ENCODE measurements around the gene PARVA.
A peak's percentile ranks its signal among the peaks of the same experiment; 100 is the strongest.

The PARVA gene

DNA sequence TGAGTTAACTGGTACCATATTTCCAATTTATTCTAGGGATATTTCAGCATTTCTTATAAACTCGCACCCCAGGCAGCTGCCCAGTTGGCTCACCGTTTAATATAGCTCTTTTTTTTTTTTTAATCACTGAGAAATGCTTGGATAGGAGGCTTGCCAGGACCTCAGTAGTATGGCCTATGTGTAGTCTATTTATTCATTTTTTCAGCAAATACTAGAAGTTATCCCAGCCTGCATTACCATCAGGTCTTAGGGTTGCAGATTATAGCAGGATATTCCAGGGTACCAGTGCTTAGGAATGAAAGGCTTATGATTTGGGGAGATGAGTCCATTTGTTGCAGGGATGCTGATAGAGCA, 26.6 kb downstream of the PARVA start:
- DNase-seq (ENCODE audit: low read depth) = no peak

DNA sequence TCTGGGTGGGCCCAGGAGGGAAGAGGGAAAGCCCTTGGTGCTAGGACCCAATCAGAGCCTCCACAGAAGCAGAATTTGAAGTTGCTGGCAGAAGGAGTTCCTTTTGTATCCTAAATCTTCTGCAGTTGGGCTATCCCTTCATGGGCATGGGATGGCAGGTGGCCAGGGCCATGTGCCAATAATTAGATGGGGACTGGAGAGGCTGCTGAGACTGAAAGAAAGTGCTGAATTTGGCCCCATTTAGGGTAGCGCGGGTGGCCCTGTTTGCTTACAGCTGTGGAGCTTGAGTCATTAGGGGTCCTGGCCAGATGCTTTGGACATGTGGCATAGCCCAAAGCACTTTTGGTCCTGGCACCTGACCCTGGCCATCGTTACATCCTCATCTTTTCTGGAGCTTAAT, 27.1 kb downstream of the PARVA start:
- DNase-seq (ENCODE audit: low read depth) = no peak

DNA sequence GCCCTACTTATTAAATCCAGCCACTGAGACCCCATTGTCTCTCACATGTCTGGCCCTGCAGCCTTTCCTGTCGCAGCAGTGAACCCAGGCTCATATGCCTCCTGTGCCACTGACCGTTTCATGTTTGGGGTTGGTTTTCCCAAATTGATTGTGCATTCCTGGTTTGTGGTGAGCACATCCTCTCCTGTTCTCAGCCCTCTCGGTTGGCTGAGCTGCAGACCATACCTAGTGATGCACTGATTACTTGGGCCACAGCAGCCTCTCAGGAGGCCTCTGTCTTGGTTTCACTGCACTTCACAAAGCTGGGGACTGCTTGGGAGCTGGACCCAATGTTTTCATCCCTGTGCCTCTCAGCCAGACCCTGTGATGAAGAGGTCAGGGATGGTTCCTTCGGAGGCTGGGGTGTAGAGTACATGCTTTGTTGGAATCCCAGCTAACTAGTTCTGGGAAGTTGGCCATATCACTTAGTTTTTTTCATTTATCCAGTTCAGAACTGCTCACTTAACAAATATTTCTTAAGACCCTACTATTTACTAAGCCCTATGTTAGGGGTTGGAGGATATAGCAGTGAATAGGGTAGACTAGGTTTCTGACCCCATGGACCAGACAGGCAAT, 30.9 kb downstream of the PARVA start:
- DNase-seq (ENCODE audit: low read depth) = no peak

DNA sequence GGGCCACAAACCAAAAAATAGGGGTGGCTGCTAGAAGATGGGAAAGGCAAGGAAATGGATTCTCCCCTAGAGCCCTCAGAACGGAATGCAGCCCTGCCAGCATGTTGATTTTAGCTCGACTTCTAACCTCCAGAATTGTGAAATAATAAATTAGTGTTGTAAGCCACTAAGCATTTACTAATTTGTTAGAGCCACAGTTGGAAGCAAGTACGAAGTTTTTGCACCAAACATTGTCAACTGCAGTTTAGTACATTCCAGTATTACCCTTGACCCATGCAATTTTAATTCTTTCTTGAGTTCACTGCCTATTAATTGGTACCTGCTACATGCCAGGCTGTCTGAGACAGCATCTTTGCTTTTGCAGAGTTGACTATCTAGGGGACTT, 32.2 kb downstream of the PARVA start:
- DNase-seq (ENCODE audit: low read depth) = no peak

DNA sequence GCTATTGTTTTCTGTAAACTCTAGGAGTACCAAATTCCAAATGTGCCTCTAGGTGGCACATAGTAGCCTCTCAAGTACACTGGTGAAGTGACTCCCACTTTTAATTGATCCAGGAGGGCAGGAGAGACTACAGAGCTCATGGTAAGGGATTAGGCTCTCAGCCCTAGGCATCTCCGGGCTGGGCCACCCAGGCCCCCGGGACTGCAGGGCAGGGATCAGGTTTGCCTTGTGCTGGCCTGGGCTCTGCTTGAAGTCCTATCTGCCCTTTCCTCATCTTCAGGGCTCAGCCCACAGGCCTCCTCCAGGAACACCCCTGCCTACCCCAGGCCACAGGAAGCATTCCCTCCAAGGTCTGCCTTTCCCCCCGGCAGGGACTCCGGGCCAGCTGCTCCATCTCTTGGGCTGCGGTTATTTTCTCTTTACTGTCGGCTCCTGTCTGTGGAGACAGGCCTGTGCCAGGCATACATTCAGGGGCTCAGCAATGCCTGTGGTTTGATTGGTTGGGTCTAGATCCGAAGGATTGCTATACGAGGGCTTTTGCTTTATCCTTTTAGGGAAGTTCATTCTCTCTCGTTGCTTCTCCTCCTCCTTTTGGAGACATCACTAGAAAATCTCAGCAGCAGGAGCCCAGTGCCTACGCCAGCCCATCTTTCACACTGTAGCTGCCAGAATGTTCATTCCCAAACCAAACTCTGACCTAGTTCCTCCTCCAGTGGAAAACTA, 32.8 kb downstream of the PARVA start:
- no peak for DNase-seq (ENCODE audit: low read depth)

DNA sequence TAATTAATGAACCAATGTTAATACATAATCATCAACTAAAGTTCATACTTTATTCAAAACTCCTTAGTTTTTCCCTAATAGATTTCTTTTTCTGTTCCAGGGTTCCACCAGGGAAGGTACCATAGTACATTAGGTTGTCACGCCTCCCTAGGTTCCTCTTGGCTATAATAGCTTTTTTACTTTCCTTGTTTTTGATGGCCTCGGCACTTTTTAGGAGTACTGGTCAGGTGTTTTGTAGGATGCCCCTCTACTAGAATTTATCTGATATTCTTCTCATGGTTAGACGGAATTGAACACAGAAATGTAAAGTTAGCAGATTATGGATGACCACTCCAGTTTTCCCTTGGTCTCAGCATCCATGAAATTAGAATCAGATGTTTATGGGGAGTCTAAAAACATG, 34.0 kb downstream of the PARVA start:
- no peak for DNase-seq (ENCODE audit: low read depth)

DNA sequence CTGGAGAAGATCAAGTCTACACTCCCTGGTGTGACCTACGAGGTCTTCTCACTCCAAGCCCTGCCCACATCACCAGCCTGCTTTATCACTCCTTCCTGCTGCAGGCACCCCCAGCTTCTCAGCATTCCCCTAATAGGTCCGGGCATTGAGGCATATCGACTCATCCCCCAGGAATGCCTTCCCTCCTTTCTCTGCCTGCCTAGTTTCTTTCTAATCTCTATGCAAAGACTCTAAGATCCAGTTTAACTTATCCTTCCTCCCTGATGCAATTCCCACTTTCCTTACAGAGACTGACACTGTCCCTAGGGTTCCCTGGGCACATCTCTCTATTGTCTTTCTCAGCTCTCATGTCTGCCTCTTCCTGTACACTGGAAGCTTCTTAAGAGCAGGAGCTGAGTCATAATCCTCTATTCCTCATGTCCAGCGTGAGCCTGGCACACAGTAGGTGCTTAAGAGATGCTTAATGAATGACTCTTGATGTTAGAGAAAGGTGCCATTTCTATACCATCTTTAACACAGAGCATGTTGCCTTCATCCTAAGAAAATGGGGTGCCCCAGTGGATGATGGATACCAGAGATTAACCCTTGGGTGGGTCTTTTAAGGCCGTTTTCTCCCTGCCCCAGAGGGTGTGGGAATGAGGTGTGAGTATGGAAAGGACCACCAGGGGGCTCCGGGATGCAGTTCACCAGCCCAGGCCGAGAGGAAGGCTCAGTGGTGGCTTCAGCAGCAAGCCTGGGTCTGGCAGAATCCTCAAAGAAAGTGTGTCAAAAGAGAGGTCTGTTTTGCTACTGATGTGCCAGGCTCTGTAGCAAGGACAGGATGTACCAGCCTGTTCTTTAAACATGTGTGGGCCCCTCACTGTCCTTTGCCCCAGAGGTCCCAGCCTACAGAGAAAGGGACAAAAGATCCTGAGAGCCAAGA, 34.7 kb downstream of the PARVA start:
- DNase-seq (ENCODE audit: low read depth) = peak; percentile 34

DNA sequence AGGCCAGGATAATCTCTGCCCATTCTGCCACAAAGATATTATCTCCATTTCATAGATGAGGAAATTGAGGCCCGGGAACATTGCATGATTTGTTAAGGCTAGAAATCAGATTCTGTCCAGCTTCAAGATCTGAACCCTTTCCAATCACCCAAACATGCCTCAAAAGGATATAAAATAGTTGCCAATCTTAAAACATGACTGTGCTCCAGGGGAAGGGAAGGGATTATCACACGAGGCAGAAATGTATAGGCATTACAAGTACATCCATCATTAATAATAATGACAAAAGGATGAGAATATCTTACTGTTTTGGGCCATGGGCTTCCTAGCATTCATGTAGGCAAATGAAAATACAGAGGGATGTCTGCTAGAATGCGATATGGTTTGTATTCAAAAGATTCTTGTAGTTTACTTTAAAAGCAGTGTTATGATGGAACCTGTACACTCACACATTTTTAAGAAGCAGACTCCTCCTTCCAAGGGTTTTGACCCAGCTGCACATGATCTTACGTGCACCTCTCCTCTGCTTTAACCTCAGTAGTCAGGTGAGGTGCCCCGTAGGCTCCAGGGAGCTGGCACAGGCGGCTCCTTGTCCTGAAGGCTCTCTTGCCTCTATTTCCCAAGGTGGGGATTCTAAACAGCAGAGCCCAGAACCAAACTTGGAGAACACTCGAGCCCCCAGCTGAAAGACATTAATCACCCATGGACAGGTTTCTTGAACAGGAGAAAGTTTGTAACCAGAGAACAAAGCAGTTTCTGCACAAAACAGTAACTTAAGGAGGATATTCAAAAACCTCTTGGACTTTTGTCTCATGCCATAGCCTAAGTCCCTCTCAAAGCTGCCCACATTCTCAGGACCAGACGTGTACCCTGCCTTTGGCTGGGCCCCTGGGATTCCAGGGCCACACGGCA, 36.0 kb downstream of the PARVA start:
- DNase-seq (ENCODE audit: low read depth) = no peak

DNA sequence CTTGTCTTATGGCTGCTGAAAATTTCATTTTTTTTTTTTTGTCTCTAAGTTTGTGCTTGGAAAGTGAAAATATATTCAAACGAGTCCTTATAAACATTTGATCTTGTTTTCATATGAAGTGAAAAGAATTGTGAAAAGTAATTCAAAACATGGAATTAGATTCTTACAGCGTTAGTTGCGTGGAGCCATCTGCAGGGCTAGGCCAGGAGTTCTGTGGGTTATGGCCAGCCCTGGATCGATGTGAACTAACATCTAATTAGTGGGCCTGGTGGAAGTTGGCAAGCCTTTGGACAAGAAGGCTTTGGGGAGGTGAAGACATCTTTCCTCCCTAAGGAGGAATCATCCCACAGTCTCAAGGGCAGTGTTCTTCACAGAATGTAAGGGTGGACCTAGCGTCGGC, 37.2 kb downstream of the PARVA start:
- DNase-seq (ENCODE audit: low read depth) = no peak

DNA sequence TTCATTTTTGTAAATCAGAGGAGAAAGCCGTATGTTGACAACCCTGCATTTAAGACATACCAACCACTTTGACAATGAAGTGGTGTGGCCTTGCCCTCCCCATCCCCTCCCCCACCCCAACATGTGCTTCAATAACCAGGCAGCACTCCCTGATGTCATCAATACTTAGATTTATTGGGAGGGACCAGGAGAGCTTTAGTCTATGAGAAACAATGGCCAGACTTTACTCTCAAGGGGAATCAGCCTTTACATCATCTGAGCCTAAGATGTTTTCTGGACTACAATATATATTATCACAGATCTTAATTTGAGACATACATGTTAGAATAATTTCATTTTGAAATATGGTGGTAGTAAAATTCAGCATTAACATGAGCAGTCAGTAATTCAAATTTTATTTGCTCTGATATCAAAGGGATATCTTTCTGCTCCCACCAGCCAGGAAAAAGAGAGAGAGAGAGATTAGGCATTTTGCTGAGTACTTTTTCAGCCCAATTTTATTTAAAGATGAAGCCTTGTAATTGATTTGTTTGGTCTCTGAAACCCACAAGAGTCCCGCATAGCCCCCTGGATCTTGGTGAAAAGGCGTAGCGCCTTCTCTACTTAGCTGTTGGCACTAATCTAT, 38.1 kb downstream of the PARVA start:
- no peak for DNase-seq (ENCODE audit: low read depth)

DNA sequence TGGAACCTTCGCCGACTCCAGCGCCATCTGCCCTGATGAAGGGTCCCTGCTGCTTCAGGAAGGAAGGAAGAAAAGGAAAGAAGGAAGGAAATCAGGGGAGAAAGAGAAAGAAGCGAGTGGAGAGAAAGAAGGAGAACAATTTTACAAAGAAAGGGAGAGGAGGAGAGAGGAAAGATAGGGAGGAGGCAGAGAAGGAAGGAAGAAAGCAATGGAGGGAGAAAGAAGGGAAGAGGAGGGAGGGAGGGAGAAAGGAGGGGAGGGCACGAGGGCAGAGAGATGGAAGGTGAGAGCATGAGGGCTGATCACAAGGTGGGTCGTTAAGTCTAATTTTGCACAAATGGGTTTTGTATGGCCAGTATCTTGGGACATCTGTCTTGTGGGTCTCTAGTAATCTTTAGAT, 39.2 kb downstream of the PARVA start:
- no peak for DNase-seq (ENCODE audit: low read depth)

DNA sequence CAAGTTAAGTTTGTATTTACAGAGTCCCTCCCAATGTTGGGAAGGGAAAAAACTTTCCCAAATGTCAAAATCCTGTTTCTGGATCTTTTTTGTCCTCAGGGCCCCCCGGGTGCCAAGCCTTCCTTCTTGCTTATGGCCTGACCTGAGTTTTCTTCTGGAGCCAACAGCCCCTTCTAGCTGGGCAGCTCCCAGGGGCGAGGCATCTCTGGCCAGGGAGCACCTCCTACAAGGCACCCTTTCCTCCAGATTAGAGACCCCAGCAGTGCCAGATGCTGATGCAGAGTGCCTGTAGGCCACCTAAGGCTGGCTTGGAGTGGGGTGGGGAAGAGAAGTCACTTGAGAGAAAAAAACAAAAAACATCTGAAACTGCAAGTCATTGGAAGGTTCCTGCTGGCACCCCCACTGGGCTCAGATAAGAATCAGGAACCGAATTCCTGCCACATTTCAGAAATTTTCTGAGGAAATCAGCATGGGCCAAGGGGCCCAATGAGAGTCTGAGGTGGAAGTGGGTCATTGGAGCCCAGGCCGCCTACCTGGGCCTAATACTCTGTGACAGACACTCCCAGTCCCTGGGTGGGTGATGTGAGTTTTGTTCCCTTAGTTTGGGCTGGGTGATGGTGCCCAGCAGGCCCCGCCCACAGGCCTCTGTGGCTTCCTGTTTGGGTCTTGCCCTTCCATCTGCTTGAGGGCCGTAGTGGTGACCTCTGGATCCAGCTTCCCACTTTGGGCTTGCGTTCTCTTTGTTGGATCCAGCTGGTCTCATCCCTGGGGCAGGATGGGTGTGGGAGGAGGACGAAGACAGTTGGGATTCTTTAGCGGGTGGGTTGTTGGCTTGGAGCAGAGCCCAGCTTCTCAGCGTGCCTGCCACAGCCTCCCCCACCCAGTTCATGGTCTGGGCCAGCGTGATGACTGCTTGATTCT, 40.6 kb downstream of the PARVA start:
- DNase-seq (ENCODE audit: low read depth) = no peak

DNA sequence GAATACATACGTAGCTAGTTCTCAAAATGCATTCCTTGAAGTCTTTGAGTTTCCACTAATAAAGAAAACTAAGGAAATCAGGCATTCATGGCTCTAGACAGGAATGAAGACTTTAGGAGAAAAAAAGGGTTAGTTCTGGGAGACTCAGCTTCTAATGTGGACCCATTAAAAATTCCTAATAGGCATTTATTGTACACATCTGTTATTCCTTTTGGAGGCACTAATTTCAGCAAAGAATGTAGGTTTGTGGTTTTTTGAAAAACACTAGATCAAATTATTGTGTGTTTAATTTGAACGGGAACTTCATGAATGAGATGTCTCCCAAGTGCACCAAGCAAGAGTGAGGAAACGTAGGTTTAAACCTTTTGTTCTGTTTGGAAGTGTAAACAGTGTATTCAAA, 42.7 kb downstream of the PARVA start:
- DNase-seq (ENCODE audit: low read depth) = no peak

DNA sequence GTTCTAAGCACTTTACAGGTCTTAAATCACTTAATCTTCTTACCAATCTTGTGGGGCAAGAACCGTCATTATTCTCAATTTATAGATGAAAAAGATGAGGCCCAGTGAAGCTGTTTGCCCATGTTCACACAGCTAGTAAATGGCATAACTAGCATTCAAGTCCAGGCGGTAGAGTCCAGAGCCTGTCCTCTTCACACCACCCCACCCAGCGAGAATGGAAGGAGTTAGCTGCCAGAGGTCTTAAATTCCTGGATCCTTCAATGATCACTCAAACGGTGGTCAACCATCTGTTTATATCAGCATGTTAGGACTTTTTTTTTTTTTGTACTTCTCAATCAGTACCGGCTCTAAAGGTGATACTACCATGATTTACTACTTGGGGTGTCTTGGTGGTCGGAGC, 43.3 kb downstream of the PARVA start:
- no peak for DNase-seq (ENCODE audit: low read depth)

DNA sequence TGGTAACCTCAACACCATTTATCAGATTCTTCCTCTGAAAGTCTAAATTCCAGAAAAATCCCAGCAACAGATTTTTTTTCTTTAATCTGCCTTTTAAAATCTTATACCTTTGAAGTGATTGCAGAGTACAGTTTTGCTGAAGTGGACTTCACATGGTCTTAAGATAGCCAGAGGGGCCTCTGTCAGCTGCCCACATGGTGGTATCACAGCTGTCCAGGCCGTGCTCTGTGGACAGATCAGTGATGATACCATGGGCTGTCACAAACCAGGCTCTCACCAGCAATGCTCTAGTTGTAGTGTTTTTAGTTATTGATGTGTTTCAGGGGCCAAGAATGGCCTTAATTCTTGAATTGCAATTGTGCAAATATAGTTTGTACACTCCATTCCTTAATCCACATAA, 44.0 kb downstream of the PARVA start:
- no peak for DNase-seq (ENCODE audit: low read depth)

DNA sequence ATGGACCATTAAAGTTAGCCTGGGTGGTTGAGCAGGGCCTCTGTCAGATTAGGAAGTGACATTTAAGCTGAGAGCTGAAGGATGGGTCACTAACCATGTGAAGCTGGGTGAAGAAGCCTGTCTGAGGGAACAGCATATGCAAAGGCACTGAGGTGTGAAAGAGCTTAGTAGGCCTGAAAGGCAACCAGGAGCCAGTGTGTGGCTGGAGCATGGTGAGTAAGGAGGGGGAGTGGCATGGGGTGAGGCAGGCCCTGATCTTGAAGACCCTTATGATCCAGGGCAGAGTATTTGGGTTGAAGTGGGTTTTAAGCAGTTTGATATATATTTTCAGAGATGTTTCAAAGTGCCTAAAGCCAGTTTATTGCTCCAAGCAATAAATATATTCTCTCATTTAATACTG, 48.8 kb downstream of the PARVA start:
- no peak for DNase-seq (ENCODE audit: low read depth)

DNA sequence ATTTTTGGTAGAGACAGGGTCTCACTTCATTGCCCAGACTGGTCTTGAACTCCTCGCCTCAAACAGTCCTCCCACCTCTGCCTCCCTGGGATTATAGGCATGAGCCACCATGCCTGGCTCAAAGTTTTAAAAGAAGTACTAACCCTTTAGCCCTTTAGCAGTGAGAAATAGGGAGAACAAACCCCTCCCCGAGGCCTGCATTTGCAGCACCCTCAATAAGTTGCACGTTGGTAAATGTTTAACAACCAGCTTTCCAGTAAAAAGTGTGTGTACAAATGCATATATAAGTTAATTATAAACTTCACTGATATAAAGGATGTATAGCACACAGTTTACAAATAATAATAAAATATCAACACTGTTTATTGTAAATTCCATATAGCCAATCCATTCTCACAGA, 51.8 kb downstream of the PARVA start:
- DNase-seq (ENCODE audit: low read depth) = no peak

DNA sequence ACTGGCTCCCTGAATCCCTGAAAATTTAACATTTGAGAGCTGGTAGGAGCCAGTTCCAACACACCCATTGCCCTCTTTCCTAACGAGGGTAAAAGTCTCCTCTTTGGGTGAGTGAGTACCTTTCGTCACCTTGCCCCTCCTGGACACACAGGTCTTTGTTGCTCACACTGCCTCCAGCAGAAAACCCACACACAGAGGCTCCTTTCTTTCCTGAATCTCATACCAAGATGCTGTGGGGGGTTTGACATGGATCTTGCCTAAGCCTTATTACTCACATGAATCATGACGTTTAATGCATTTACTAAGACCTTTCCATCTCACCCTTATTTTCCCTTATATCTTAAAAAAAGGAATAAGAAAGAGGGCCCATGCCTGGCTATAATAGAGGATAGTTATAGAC, 53.0 kb downstream of the PARVA start:
- no peak for DNase-seq (ENCODE audit: low read depth)

DNA sequence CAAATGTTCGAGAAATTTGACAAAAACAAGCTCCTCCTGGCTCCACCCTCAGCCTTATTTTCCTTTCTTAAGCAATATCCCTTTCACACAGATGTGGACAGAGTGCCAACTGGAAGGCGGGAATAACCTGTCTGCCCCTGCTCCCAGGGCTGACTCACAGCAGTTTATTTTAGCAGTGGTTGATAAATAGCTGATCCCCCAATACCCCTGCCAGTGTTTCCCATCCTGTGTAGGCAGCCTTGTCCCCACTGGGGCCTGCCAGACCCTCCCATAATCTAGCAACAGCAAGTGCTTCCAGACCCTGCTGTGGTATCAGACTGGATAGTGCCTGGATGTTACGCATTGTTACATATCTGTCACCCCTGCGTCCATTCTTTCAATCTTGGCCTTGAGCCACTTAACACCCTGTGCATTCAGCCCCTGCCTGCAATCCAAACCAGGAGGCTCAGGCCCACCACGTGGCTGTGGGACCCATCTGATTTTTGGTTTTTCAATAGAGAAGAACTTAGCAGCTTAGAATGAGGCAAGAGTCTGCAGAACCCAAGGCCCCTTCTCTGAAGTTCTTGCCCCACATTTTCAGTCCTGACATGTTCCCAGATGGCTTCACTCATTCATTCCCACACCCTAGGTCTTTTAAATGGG, 53.7 kb downstream of the PARVA start:
- no peak for DNase-seq (ENCODE audit: low read depth)

DNA sequence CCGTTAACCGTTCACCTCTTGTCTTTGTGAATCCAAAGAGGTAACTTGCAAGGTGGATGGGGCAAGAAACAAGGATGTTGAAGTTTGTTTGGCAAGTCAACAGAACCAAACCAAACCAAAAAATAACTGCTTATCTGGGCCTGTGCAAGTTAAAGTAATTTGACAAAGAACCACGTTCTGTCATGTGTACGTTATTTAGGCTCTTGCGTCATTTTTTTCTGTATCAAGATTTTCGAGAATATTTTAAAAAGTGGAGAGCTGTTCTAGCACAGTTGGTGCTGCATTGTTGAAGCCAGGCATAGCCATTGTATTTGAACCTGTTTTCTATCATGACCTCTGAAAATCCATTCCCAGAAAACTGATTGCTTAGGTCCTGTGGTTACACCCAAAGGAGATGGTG, 55.1 kb downstream of the PARVA start:
- no peak for DNase-seq (ENCODE audit: low read depth)

Measured in activated T-cell treated with anti-CD3 and anti-CD28 coated beads for 48 hours (primary cell).